Measurements from ENCODE around the gene PITPNC1. TPM values are rescaled to one million over a fixed set of nuclear protein-coding genes. Genes with fewer than 3 reads are reported as not detected.

The PITPNC1 gene
- total and polyA plus RNA-seq, 2 of the 13 experiments (the other 11 are each of a cell fraction or from before 2014, with no cell fraction given): 4.1 to 5.7 TPM

DNA sequence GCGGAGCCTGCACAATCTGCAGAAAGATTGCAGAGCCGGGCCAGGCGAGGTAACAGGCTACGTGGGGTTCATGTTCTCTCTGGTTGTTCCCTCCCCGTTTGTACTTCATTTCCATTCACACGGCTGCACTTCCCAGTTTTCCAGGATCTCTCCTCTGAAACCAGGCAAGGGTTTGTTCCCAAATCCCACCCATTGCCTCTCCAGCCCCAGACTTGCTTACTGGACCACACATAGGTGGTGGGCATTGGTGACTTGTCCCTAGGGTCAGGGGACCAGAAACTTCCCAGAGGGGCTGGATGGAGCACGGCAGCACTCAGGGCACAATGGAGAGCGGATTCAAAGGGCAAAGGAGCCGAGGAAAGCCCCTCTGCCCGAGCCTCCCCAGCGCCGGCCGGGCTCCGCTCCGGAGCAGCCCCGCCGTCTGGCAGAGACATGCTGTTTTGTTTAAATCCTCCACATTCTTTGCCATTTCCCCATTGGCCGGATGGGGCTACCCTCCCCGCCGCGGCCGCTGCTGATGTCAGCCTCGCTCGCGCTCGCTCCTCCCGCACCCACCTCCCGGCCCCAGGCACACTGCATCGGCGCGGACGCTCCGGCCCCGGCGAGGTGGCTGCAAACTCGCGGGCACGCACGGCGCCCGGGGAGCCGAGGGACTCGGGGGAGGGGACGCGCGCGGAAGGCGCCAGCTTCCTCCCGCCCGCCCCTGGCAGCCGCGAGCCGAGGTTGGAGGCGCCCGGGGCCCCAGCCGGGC is at the start of gene PITPNC1 (continued):
- TF ChIP-seq ZNF510 (CRISPR knock-in tag; IDR thresholded peaks at IDR 0.05; ENCODE audit: low read depth): no peak; the same call in 1 of the 2 replicates
- TF ChIP-seq, protein P1, sequence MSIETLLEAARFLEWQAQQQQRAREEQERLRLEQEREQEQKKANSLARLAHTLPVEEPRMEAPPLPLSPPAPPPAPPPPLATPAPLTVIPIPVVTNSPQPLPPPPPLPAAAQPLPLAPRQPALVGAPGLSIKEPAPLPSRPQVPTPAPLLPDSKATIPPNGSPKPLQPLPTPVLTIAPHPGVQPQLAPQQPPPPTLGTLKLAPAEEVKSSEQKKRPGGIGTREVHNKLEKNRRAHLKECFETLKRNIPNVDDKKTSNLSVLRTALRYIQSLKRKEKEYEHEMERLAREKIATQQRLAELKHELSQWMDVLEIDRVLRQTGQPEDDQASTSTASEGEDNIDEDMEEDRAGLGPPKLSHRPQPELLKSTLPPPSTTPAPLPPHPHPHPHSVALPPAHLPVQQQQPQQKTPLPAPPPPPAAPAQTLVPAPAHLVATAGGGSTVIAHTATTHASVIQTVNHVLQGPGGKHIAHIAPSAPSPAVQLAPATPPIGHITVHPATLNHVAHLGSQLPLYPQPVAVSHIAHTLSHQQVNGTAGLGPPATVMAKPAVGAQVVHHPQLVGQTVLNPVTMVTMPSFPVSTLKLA (IDR thresholded peaks at IDR 0.05): no peak
- TF ChIP-seq NR3C1 (CRISPR knock-in tag; IDR thresholded peaks at IDR 0.05): no peak
- no peak for TF ChIP-seq GATAD2A (CRISPR knock-in tag; IDR thresholded peaks at IDR 0.05)
- TF ChIP-seq ZNF704 (CRISPR knock-in tag; IDR thresholded peaks at IDR 0.05; ENCODE audit: borderline replicate concordance): peak; percentile 54; the same call in 1 of the 2 replicates
- no peak for TF ChIP-seq BRCA1 (CRISPR knock-in tag; IDR thresholded peaks at IDR 0.05)
- TF ChIP-seq ZNF292 (CRISPR knock-in tag; IDR thresholded peaks at IDR 0.05; ENCODE audit: borderline replicate concordance, low read depth): peak; percentile 72; the same call in 1 of the 2 replicates
- TF ChIP-seq CC2D1A (CRISPR knock-in tag; IDR thresholded peaks at IDR 0.05): no peak
- TF ChIP-seq, protein P2, sequence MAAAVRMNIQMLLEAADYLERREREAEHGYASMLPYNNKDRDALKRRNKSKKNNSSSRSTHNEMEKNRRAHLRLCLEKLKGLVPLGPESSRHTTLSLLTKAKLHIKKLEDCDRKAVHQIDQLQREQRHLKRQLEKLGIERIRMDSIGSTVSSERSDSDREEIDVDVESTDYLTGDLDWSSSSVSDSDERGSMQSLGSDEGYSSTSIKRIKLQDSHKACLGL (CRISPR knock-in tag; IDR thresholded peaks at IDR 0.05): no peak; the same call in 1 of the 2 replicates
- TF ChIP-seq ZBTB1 (CRISPR knock-in tag; IDR thresholded peaks at IDR 0.05; ENCODE audit: borderline replicate concordance): no peak
- TF ChIP-seq, protein P3, sequence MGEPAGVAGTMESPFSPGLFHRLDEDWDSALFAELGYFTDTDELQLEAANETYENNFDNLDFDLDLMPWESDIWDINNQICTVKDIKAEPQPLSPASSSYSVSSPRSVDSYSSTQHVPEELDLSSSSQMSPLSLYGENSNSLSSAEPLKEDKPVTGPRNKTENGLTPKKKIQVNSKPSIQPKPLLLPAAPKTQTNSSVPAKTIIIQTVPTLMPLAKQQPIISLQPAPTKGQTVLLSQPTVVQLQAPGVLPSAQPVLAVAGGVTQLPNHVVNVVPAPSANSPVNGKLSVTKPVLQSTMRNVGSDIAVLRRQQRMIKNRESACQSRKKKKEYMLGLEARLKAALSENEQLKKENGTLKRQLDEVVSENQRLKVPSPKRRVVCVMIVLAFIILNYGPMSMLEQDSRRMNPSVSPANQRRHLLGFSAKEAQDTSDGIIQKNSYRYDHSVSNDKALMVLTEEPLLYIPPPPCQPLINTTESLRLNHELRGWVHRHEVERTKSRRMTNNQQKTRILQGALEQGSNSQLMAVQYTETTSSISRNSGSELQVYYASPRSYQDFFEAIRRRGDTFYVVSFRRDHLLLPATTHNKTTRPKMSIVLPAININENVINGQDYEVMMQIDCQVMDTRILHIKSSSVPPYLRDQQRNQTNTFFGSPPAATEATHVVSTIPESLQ (CRISPR knock-in tag; conservative IDR thresholded peaks at IDR 0.05): no peak
